IPS-NIHi7 (cell line): ENCODE measurements around the gene CNTNAP3B.
A peak's percentile ranks its signal among the peaks of the same experiment; 100 is the strongest.
"Not testable (repeated sequence)": the region's sequence is repeated elsewhere in the genome, so short reads cannot be mapped to it uniquely, and the experiment has no call there.

Experiments used
- DNase-seq: peaks from one replicate; pipeline ENCODE4 v3.0.0; 2012; ENCODE audit warnings: mixed read lengths; ENCODE audit errors: extremely low spot score

The CNTNAP3B gene

GRCh38 chr9:42129073-42129729 lies at the start of gene CNTNAP3B:
Gene CNTNAP3B (minus strand): TSS chr9:42129426. CDS start chr9:42129094, 332 bp downstream.
- DNase-seq, result not testable (repeated sequence)

- DNase-seq, result peak; percentile 7
Measured at GRCh38 chr9:42160299-42160698, 31.1 kb upstream of the CNTNAP3B start.

GRCh38 chr9:42127056-42127841 lies 2.0 kb downstream of the CNTNAP3B start:
- DNase-seq, result not testable (repeated sequence)

GRCh38 chr9:42121007-42121406 lies 8.2 kb downstream of the CNTNAP3B start:
- DNase-seq, result not testable (repeated sequence)

GRCh38 chr9:42095929-42096328 lies 33.3 kb downstream of the CNTNAP3B start:
- DNase-seq, result not testable (repeated sequence)

GRCh38 chr9:42084559-42084952 lies 44.7 kb downstream of the CNTNAP3B start:
- DNase-seq, result not testable (repeated sequence)

GRCh38 chr9:42083877-42084558 lies 45.2 kb downstream of the CNTNAP3B start:
- DNase-seq, result not testable (repeated sequence)

GRCh38 chr9:42080376-42080775 lies 48.9 kb downstream of the CNTNAP3B start:
- DNase-seq, result not testable (repeated sequence)

GRCh38 chr9:42074868-42075267 lies 54.4 kb downstream of the CNTNAP3B start:
- DNase-seq, result not testable (repeated sequence)

- not testable (repeated sequence) for DNase-seq
Measured at GRCh38 chr9:42071026-42071425, 58.2 kb downstream of the CNTNAP3B start.

GRCh38 chr9:42070035-42070799 lies 59.0 kb downstream of the CNTNAP3B start:
- DNase-seq, result not testable (repeated sequence)

GRCh38 chr9:42053874-42054273 lies 75.4 kb downstream of the CNTNAP3B start:
- DNase-seq, result not testable (repeated sequence)

GRCh38 chr9:42050701-42051100 lies 78.5 kb downstream of the CNTNAP3B start:
- DNase-seq, result not testable (repeated sequence)

GRCh38 chr9:42044422-42045010 lies 84.7 kb downstream of the CNTNAP3B start:
- not testable (repeated sequence) for DNase-seq

GRCh38 chr9:42033541-42033940 lies 95.7 kb downstream of the CNTNAP3B start:
- not testable (repeated sequence) for DNase-seq

- not testable (repeated sequence) for DNase-seq
Measured at GRCh38 chr9:42020639-42021038, 108.6 kb downstream of the CNTNAP3B start.

- DNase-seq, result not testable (repeated sequence)
Measured at GRCh38 chr9:42018220-42018922, 110.9 kb downstream of the CNTNAP3B start.

- not testable (repeated sequence) for DNase-seq
Measured at GRCh38 chr9:42014317-42014716, 114.9 kb downstream of the CNTNAP3B start.

- not testable (repeated sequence) for DNase-seq
Measured at GRCh38 chr9:41991607-41992006, 137.6 kb downstream of the CNTNAP3B start.

GRCh38 chr9:41980271-41980670 lies 149.0 kb downstream of the CNTNAP3B start:
- not testable (repeated sequence) for DNase-seq
